Measurements from ENCODE around the gene HK2.

- TF ChIP-seq, protein P1, sequence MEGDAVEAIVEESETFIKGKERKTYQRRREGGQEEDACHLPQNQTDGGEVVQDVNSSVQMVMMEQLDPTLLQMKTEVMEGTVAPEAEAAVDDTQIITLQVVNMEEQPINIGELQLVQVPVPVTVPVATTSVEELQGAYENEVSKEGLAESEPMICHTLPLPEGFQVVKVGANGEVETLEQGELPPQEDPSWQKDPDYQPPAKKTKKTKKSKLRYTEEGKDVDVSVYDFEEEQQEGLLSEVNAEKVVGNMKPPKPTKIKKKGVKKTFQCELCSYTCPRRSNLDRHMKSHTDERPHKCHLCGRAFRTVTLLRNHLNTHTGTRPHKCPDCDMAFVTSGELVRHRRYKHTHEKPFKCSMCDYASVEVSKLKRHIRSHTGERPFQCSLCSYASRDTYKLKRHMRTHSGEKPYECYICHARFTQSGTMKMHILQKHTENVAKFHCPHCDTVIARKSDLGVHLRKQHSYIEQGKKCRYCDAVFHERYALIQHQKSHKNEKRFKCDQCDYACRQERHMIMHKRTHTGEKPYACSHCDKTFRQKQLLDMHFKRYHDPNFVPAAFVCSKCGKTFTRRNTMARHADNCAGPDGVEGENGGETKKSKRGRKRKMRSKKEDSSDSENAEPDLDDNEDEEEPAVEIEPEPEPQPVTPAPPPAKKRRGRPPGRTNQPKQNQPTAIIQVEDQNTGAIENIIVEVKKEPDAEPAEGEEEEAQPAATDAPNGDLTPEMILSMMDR (IDR thresholded peaks at IDR 0.05) = no peak
- no peak for TF ChIP-seq EP300 (IDR thresholded peaks at IDR 0.05)
- no peak for TF ChIP-seq POLR2AphosphoS5 (IDR thresholded peaks at IDR 0.05)
- TF ChIP-seq POLR2A (IDR thresholded peaks at IDR 0.05) = no peak
These were observed 82.5 kb downstream of the HK2 start for GRCh38 chr2:74916394-74916793.
